Coronary artery (tissue), 2 donors: ENCODE data around the gene SEPTIN12.

Experiments
- DNase-seq: peaks from one replicate; pipeline ENCODE4 v3.0.0-alpha.2; 2017; ENCODE audit warnings: low spot score
- H3K27ac ChIP-seq, 2 donors: fragments of 200-600 bp; sonication (generic); one replicate each; pipeline ENCODE4 v1.5.1; 2016 to 2019
- H3K4me3 ChIP-seq: fragments of 200-600 bp; sonication (generic); 2 replicates; pipeline ENCODE4 v1.5.1; 2016; ENCODE audit warnings: mild to moderate bottlenecking, moderate library complexity
- CTCF ChIP-seq: fragments of 200-600 bp; sonication (generic); IDR thresholded peaks from one replicate; pipeline ENCODE4 v1.5.1; 2019; ENCODE audit warnings: antibody characterized with exemption

The SEPTIN12 gene

DNA sequence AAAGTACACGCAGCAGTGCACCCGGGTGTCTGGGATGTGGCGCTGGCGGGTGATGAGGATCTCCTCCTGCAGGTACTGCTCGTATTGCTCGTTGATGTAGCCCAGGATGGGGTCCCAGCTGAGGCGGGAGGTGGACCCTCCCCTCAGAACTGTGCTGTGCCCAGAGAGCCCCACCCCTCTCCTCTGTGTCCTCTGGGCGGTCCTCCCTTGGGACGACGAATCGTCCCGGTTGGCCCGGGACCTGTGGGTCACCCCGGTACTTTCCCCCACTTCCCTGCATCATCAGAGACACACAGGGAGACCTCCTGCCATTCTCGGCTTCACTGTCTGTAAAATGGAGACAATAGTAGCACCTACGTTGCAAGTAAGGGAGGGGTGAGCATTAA is 4.2 kb downstream of the SEPTIN12 start:
- Histone ChIP-seq H3K4me3 (no peak overlapping the region), H3K27ac (no peak overlapping the region)
- TF ChIP-seq CTCF = no peak
- no peak for DNase-seq

- H3K27ac ChIP-seq = no peak overlapping the region
- no peak for TF ChIP-seq CTCF
- no peak overlapping the region for H3K4me3 ChIP-seq
- no peak for DNase-seq
These were observed 4.7 kb downstream of the SEPTIN12 start for GRCh38 chr16:4783251-4783950.

DNA sequence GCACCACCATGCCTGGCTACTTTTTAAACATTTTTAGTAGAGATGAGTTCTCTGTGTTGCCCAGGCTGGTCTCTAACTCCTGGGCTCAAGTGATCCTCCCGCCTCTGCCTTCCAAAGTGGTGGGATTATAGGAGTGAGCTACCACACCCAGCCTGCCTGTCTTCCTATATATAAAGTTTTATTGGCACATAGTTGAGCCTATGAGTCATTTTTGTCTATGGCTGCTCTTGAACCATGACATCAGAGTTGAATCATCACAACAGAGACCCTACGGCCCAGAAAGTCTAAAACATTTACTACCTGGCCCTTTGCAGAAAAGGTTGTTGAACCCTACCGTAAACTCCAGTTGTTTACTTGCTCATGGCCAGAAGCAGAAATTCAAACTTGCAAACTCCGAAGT is 7.9 kb downstream of the SEPTIN12 start:
- Histone ChIP-seq H3K4me3 (no peak overlapping the region), H3K27ac (no peak overlapping the region)
- no peak for TF ChIP-seq CTCF
- DNase-seq = no peak

GRCh38 chr16:4778050-4778392 is 10.1 kb downstream of the SEPTIN12 start:
- no peak for DNase-seq
- no peak overlapping the region for H3K4me3 ChIP-seq
- no peak for TF ChIP-seq CTCF
- no peak overlapping the region for H3K27ac ChIP-seq

DNA sequence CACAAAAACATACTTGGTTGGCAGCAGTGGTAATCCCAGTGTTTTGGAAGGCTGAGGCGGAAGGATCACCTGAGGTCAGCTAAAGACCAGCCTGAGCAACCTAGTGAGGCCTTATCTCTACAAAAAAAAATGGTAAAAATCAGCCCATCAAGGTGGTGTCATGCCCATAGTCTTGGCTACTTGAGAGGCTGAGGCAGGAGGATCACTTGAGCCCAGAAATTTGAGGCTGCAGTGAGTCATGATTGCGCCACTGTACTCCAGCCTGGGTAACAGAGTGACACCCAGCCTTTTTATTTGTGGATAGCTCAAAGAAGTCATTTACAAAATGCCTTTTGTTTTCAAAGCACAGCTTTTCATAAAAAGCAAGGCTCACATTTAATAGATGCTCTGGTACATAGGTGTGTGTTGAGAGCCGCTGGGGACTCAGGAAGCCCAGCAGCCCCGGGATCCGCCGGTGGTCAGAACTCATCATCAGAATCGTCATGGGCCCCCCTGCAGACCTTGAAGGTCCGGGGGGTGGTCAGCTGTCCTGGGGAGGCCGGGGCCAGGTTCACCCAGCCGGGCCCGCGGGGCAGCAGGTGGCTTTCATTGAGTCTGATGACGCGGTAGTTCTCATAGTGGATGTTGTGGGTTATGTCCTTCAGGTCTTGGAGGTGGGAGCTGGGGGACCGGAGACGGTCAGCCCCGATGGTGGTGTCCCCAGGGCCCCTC is 10.7 kb downstream of the SEPTIN12 start:
- no peak for TF ChIP-seq CTCF
- Histone ChIP-seq H3K4me3 (no peak overlapping the region), H3K27ac (no peak overlapping the region)
- no peak for DNase-seq

GRCh38 chr16:4776141-4776705 is 11.9 kb downstream of the SEPTIN12 start:
- Histone ChIP-seq H3K27ac (no peak overlapping the region), H3K4me3 (no peak overlapping the region)
- DNase-seq = no peak
- TF ChIP-seq CTCF = no peak

GRCh38 chr16:4775005-4775404 is 13.1 kb downstream of the SEPTIN12 start:
- no peak for DNase-seq
- no peak for TF ChIP-seq CTCF
- H3K4me3 ChIP-seq = no peak overlapping the region

More at GRCh38 chr16:4775005-4775404, 13.1 kb downstream of the SEPTIN12 start:
- no peak overlapping the region for H3K27ac ChIP-seq
